ENCODE results near the gene SERPINB12. TPM values are rescaled to one million over a fixed set of nuclear protein-coding genes. Genes with fewer than 3 reads are reported as not detected.

Gene SERPINB12
- total RNA-seq, 2 donors from 2014 or later, result not detected

GRCh38 chr18:63518178-63519012 lies 23.8 kb upstream of the SERPINB12 start:
- H3K9ac ChIP-seq (ENCODE audit: low read depth in 2 of 2, low read length in 2 of 2), result no peak overlapping the region
- intact Hi-C loops (cut with DNase I), result loop anchor here (5.0 to 10.0 kb wide), 4 partner anchors 59 to 476 kb away; no protein-coding TSS in a partner anchor
- TF ChIP-seq, protein P1, sequence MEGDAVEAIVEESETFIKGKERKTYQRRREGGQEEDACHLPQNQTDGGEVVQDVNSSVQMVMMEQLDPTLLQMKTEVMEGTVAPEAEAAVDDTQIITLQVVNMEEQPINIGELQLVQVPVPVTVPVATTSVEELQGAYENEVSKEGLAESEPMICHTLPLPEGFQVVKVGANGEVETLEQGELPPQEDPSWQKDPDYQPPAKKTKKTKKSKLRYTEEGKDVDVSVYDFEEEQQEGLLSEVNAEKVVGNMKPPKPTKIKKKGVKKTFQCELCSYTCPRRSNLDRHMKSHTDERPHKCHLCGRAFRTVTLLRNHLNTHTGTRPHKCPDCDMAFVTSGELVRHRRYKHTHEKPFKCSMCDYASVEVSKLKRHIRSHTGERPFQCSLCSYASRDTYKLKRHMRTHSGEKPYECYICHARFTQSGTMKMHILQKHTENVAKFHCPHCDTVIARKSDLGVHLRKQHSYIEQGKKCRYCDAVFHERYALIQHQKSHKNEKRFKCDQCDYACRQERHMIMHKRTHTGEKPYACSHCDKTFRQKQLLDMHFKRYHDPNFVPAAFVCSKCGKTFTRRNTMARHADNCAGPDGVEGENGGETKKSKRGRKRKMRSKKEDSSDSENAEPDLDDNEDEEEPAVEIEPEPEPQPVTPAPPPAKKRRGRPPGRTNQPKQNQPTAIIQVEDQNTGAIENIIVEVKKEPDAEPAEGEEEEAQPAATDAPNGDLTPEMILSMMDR (IDR thresholded peaks at IDR 0.05), result peak; percentile 57

DNA sequence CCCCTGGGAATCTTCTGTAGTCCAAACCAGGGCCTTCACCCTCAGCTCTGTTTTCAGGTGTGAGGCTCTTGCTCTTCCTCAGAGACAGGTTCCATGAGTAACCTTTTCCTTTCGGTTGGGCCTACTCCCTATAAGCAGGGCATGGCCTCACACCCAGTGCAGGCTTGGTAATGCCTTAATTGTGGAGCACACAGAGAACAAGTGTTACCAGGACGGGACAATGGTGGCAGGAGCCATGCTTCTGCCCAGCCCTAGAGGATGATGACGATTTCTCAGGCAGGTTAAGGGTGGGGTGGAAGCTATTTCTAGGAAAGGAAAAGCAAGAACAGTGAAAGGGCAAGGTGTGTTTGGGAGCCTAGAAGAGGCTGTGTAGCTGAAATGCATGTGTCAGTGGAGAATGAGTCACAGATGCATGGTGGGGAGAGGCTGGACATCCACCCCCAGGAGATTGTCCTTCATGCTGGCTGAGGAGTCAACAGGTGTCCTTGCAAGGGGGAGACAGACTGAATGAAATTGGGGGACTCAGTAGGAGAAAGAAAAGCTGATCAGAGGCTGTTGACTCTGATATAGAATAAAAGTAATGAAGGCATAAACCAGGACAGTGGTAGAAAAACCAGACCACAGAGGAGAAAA lies 22.0 kb upstream of the SERPINB12 start:
- Histone ChIP-seq H3K27me3 (no peaks in the 10 kb centered on the region), H3K4me3 (no peak overlapping the region), H3K36me3 (no peaks in the 10 kb centered on the region), H3K27ac (no peak overlapping the region), H3K9me3 (no peaks in the 10 kb centered on the region), H3K4me1 (no peaks in the 10 kb centered on the region), H3K9ac (ENCODE audit: low read depth in 2 of 2, low read length in 2 of 2) (no peak overlapping the region)
- TF ChIP-seq, protein P1 (IDR thresholded peaks at IDR 0.05), result no peak
- intact Hi-C loops (cut with DNase I), result no loop called here
- DNase-seq, result no peak

More at GRCh38 chr18:63518178-63519012, 23.8 kb upstream of the SERPINB12 start:
- Histone ChIP-seq H3K4me1 (no peaks in the 10 kb centered on the region), H3K4me3 (no peak overlapping the region), H3K9me3 (no peaks in the 10 kb centered on the region), H3K36me3 (no peaks in the 10 kb centered on the region), H3K27ac (no peak overlapping the region), H3K27me3 (no peaks in the 10 kb centered on the region)
- DNase-seq, result peak; percentile 66

DNA sequence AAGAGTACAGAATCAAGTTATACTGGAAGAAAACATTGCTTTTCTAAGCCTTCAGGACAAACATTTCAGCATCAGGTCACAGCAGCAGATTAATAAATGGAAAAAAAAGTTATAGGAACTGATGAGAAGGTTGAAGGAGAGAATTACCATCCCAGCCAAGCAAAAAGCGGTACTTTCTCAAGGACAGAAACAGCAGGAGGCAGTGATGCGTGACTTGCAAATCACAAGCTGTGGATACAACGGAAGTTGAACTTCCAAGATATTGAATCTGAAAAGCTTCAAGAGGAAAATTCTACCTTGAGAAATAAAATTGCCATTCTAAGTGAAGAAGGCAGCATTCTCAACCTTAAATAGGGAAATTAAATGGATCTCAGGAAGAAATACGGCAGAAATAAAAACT lies 18.5 kb upstream of the SERPINB12 start:
- intact Hi-C loops (cut with DNase I), result no loop called here
- TF ChIP-seq, protein P1 (IDR thresholded peaks at IDR 0.05), result no peak
- Histone ChIP-seq H3K4me1 (no peaks in the 10 kb centered on the region), H3K9me3 (no peaks in the 10 kb centered on the region), H3K36me3 (no peaks in the 10 kb centered on the region), H3K9ac (ENCODE audit: low read depth in 2 of 2, low read length in 2 of 2) (no peak overlapping the region), H3K4me3 (no peak overlapping the region), H3K27ac (no peak overlapping the region), H3K27me3 (no peaks in the 10 kb centered on the region)
- DNase-seq, result no peak

DNA sequence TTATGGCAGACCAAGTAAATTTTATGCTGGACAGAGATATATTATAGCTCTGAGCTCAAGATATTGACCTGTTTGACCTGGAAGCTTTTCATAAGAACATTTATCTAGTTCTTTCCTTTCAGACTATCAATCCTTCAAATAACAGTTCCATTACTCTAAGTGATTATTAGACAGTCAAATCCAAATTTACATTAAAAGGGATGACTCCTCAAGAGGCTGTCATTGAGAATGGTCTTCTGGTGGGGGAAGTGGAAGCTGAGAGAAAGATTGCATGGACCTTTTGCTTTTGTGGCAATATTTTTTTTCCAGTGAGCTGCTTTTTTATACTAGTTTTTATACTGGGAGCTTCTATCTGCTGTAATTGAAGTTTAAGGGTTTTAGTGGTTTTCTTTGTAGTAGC lies 14.9 kb upstream of the SERPINB12 start:
- TF ChIP-seq, protein P1 (IDR thresholded peaks at IDR 0.05), result no peak
- H3K27ac ChIP-seq, result no peak overlapping the region
- no peak overlapping the region for H3K9ac ChIP-seq (ENCODE audit: low read depth in 2 of 2, low read length in 2 of 2)
- intact Hi-C loops (cut with DNase I), result no loop called here
- H3K36me3 ChIP-seq, result no peaks in the 10 kb centered on the region
- H3K4me3 ChIP-seq, result no peak overlapping the region
- no peaks in the 10 kb centered on the region for H3K9me3 ChIP-seq
- H3K27me3 ChIP-seq, result no peaks in the 10 kb centered on the region
- no peaks in the 10 kb centered on the region for H3K4me1 ChIP-seq
- DNase-seq, result no peak

- no peak overlapping the region for H3K4me3 ChIP-seq
- no peaks in the 10 kb centered on the region for H3K9me3 ChIP-seq
- H3K4me1 ChIP-seq, result no peaks in the 10 kb centered on the region
- no peak overlapping the region for H3K27ac ChIP-seq
- no peak for DNase-seq
- no peak overlapping the region for H3K9ac ChIP-seq (ENCODE audit: low read depth in 2 of 2, low read length in 2 of 2)
- intact Hi-C loops (cut with DNase I), result no loop called here
- TF ChIP-seq, protein P1 (IDR thresholded peaks at IDR 0.05), result no peak
- no peaks in the 10 kb centered on the region for H3K36me3 ChIP-seq
- no peaks in the 10 kb centered on the region for H3K27me3 ChIP-seq
These were observed 13.2 kb upstream of the SERPINB12 start for GRCh38 chr18:63528863-63529492.
